Activated CD8-positive, alpha-beta memory T cell treated with anti-CD3 and anti-CD28 coated beads for 48 hours (primary cell): ENCODE measurements around the gene PGGT1B.

Experiments
- DNase-seq, 3 experiments: peaks; one replicate each; pipeline ENCODE4 v3.0.0-alpha.2; 2020; ENCODE audit warnings: low read depth in 2 of 3, low spot score in 2 of 3

The PGGT1B gene

DNA sequence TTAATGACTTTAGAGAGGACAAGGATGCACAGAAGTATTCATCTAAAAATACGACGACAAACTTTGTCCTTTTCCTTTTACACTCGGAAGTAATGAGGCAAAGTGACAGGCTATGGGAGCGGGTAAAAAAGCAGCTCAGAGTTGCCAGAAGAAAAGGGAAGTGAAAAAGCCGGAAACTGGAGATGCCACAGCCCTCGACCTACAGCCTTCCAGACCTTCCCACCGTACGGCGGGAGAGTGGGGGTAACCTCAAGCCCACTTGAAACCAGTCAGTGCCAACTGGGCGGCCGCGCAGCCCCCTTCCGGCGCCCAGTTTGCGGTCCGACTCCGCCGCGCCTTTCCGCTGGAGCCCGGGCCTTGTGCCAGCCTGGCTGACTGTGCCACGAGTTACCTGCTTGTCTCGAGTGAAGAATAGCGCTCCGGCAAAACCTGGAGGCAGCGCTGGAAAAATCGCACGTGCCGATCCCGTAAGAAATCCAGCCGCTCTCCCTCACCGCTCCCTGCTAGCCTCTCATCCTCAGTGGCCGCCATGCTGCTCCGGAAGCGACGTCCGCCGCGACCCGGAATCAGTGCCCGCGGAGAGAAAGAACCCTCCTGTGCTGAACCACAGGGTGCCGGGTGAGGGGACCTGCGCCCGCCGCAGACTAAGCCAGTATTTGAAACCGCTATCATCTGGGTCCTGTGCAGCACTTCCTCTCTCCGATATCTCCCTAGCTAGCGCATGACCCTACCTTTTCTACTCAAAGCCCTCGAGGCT is at the start of gene PGGT1B:
Gene PGGT1B, minus strand, starts transcription at position 557 of the 757 bp plus-strand sequence. Its CDS starts 26 bp downstream, at position 531.
- peak; percentile 47 to 52 (median 48) for DNase-seq

DNA sequence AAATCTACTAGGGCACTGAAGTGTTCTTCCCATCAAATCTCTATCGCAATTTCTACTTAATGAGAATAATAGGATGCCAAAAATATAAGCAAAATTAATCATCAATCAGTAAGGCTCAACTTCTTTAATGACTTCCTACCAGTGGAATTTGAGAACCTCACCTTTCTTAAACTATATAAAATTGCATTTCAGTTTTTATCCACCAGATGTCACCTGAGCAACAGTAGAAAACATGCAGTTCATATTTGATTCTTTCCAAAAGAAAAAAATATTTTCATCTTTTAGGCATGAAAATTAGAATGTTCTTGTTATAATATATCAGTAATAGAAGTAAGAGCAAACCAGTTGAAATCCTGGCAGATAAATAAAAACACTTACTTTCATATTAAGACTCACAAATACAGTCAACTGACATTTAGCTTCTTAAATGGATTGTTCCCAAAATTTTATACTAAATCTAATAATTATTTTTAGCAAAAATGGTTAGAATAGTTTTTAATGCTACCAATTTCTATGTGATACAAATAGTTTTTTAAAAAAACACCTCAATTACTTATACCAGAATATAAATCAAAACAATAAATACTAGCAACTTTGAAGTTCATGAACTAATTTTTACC is 47.2 kb upstream of the PGGT1B start:
- DNase-seq, result no peak

- no peak for DNase-seq
Measured at GRCh38 chr5:115308815-115309214, 46.1 kb upstream of the PGGT1B start.

DNA sequence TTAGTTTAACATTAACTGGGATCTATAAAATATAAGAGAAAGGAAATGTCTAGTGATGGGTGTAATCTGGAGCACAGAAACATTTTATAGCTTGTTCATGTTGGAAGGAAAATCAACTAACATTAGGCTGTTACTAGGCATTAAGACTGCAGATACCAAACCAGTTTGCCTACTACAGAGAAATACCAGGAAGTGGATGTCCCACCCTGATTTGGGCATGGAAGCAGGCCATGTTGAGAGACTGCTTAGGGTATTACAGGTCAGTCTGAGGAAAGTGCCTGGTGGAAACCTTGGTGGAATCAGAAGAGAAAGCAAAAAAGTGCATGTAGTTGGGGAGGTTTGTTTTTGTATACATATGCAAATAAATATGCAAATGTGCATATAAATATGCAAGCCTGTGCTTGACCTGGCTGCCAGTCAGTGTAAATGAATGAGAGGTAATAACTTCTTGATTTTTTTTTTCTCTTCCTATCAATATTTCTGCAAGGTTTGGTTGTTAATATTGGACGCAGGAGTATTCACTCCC is 43.4 kb upstream of the PGGT1B start:
- no peak for DNase-seq

DNA sequence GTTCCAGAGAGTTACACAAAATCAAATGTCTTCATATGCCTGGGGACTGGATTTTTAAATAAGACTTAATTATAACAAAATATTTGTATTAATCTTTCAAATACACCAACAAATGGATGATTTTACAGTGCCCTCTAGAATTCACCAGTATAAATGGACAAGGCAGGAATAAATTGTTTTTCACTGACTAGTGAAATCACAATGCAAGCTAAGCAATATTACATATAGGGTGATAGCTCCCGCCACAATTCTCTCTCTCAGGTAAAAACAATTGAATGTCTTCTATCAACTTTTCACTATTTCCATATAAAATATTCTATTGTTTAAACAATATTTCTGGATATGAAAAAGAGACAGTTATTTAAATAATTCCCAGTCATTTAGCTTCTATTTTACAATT is 41.8 kb upstream of the PGGT1B start:
- DNase-seq, result no peak

- no peak for DNase-seq
Measured at GRCh38 chr5:115298811-115299210, 36.1 kb upstream of the PGGT1B start.

GRCh38 chr5:115297031-115297430 is 34.4 kb upstream of the PGGT1B start:
- no peak for DNase-seq

- peak; percentile 40 to 64 (median 49) for DNase-seq
Measured at GRCh38 chr5:115296124-115297022, 33.7 kb upstream of the PGGT1B start, which contains the start of gene CCDC112. Gene CCDC112 (minus strand): TSS chr5:115296654. CDS start chr5:115296543, 111 bp downstream.

- no peak for DNase-seq
Measured at GRCh38 chr5:115295777-115296123, 33.1 kb upstream of the PGGT1B start.

- DNase-seq, result no peak
Measured at GRCh38 chr5:115291397-115291796, 28.7 kb upstream of the PGGT1B start.

GRCh38 chr5:115289104-115289503 is 26.4 kb upstream of the PGGT1B start:
- DNase-seq, result no peak

GRCh38 chr5:115284021-115284420 is 21.3 kb upstream of the PGGT1B start:
- DNase-seq, result no peak

GRCh38 chr5:115282131-115282530 is 19.5 kb upstream of the PGGT1B start:
- no peak for DNase-seq

DNA sequence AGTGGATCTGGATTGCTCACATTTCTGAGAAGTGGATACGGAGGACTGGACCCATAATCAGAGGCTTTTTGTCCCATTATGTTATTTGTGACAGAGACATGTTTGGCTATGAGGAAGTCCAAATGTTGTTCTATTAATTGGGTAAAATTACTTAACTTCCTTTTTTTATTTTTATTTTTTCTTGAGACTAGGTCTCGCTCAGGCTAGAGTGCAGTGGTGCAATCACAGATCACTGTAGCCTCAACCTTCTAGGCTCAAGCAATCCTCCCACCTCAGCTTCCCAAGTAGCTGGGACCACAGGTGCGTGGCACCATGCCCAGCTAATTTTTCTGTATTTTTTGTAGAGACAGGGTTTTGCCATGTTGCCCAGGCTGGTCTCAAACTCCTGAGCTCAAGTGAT is 11.9 kb upstream of the PGGT1B start:
- DNase-seq, result no peak

- DNase-seq, result no peak
Measured at GRCh38 chr5:115272297-115272958, 9.8 kb upstream of the PGGT1B start.

DNA sequence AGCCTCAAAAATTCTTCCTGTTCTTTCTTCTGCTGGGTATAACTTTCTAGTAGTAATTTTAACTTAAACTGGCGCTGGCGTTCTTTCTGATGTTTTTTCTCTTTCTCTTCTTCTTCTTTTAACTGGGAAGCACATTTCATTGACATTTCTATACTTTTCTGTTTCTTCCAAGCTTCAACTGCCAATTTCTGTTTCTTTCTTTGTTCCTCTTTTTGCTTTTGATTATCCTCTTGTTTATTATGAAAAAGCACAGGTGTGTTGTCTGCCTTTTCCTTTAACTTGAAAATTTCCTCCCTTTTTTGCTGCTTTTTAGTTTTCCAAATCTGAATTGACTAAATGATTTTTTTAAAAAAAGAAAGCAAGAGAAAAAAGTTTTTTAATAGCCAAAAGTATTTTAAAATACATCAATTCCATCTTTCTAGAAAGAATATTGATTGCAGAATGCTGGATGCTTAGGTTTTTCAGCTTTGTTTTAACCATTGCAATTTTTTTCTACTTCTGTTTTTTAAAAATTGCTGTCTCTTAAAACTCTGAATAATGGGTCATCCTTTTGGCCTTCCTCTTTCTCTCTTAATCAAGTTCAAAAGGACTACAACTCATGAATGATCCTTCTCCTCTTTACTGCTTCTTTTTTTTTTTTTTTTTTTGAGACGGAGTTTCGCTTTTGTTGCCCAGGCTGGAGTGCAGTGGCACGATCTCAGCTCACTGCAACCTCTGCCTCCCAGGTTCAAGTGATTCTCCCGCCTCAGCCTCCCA is 8.8 kb upstream of the PGGT1B start:
- DNase-seq, result no peak

GRCh38 chr5:115267617-115268016 is 4.9 kb upstream of the PGGT1B start:
- DNase-seq, result no peak

GRCh38 chr5:115265220-115265619 is 2.5 kb upstream of the PGGT1B start:
- no peak for DNase-seq

GRCh38 chr5:115264786-115265185 is 2.1 kb upstream of the PGGT1B start:
- no peak for DNase-seq

DNA sequence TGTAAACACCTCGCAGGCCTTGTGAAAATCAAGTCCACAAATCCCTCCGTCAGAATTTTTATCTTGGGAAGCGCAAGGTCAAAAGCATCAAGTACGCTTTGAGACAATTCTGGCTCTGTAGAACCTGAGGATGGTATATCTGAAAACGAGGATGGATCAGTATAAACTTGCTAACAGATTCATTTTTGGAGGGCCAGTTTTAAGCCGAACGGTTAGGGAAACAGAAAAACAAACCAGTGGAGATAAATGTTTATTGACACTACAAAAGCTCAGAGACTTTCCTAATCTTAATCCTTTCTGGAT is 352 bp upstream of the PGGT1B start:
- no peak for DNase-seq

DNA sequence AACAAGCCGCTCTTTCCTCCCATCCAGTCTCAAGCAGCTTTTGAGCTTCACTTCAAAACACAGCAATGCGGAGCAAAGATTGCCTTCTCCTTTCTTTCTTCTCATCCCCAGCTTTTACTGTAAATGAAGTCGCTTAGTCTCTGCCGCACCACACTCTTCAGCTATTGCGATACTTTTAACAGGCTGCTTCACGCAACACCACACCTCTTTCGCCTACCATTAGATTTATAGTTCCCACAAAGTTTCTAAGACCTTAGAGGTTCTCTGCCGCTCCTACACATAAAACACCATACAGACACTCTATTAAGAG is 711 bp downstream of the PGGT1B start:
- DNase-seq, result no peak
